Measurements from ENCODE around the gene SIGLEC1. TPM values are rescaled to one million over a fixed set of nuclear protein-coding genes. Genes with fewer than 3 reads are reported as not detected.

SIGLEC1 gene
- total RNA-seq, 1 experiment from 2014 or later: not detected

DNA sequence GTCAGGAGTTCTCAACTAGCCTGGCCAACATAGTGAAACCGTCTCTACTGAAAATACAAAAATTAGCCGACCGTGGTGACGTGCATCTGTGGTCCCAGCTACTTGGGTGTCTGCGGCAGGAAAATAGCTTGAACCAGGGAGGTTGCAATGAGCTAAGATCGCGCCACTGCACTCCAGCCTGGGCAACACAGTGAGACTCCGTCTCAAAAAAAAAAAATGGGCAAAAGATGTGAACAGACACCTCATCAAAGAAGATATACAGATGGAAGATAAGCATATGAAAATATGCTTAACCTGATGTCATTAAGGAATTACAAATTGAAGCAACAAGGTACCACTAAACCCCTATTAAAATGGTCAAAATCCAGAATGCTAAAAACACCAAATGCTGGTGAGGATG is 10.9 kb upstream of the SIGLEC1 start:
- H3K27ac ChIP-seq (ENCODE audit: low read depth, low read length, poor library complexity, severe bottlenecking): no peak overlapping the region
- intact Hi-C loops (cut with micrococcal nuclease; ENCODE audit: unreplicated experiment): no loop called here
- H3K4me1 ChIP-seq (ENCODE audit: insufficient read depth, low read length, poor library complexity, severe bottlenecking): peaks cover 9% of the 10 kb centered on the region
- peaks cover 4% of the 10 kb centered on the region for H3K27me3 ChIP-seq (replicated peaks; ENCODE audit: insufficient read depth, low read depth, low read length, poor library complexity)
- ChIA-PET POLR2A (ENCODE audit: low non-redundant PET) (no interaction called here), CTCF (no interaction called here)
- no peak for DNase-seq (ENCODE audit: low spot score)
- TF ChIP-seq, protein P1, sequence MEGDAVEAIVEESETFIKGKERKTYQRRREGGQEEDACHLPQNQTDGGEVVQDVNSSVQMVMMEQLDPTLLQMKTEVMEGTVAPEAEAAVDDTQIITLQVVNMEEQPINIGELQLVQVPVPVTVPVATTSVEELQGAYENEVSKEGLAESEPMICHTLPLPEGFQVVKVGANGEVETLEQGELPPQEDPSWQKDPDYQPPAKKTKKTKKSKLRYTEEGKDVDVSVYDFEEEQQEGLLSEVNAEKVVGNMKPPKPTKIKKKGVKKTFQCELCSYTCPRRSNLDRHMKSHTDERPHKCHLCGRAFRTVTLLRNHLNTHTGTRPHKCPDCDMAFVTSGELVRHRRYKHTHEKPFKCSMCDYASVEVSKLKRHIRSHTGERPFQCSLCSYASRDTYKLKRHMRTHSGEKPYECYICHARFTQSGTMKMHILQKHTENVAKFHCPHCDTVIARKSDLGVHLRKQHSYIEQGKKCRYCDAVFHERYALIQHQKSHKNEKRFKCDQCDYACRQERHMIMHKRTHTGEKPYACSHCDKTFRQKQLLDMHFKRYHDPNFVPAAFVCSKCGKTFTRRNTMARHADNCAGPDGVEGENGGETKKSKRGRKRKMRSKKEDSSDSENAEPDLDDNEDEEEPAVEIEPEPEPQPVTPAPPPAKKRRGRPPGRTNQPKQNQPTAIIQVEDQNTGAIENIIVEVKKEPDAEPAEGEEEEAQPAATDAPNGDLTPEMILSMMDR (conservative IDR thresholded peaks at IDR 0.05; ENCODE audit: low read depth, low read length): no peak
- no peak for TF ChIP-seq EZH2 (IDR thresholded peaks at IDR 0.05; ENCODE audit: borderline replicate concordance, low read depth, low read length, poor library complexity, severe bottlenecking)
- no TSS peak for BruUV-seq (replicated peaks)
- H3K36me3 ChIP-seq (ENCODE audit: insufficient read depth, low read length, poor library complexity, severe bottlenecking): no peaks in the 10 kb centered on the region
- H3K4me3 ChIP-seq (ENCODE audit: low read depth, low read length, poor library complexity, severe bottlenecking): no peak overlapping the region
- H3K9me3 ChIP-seq (ENCODE audit: low read depth, low read length, poor library complexity, severe bottlenecking): no peaks in the 10 kb centered on the region

DNA sequence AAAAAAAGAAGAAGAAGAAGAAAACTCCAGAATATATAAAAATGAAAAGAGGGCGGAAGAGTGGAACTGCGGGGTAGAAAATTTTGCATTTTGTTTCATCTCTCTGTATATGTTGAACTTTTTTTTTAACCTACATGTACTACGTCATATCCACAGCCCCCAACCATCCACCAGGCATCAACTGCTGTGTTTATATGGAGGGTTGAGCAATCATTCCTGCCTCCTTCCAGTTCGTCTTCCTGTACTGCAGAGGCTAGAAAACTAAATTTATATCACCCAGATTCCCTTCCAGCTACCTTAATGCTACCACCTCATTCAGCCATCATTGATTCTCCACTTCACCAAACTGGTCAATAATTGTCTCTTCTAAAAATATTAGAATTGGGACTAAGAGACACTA is 9.5 kb upstream of the SIGLEC1 start:
- DNase-seq (ENCODE audit: low spot score): no peak
- no peak for TF ChIP-seq EZH2 (IDR thresholded peaks at IDR 0.05; ENCODE audit: borderline replicate concordance, low read depth, low read length, poor library complexity, severe bottlenecking)
- TF ChIP-seq, protein P1 (conservative IDR thresholded peaks at IDR 0.05; ENCODE audit: low read depth, low read length): no peak
- Histone ChIP-seq H3K4me1 (ENCODE audit: insufficient read depth, low read length, poor library complexity, severe bottlenecking) (no peaks in the 10 kb centered on the region), H3K27ac (ENCODE audit: low read depth, low read length, poor library complexity, severe bottlenecking) (no peak overlapping the region), H3K27me3 (replicated peaks; ENCODE audit: insufficient read depth, low read depth, low read length, poor library complexity) (peaks cover 4% of the 10 kb centered on the region), H3K36me3 (ENCODE audit: insufficient read depth, low read length, poor library complexity, severe bottlenecking) (no peaks in the 10 kb centered on the region), H3K9me3 (ENCODE audit: low read depth, low read length, poor library complexity, severe bottlenecking) (no peaks in the 10 kb centered on the region), H3K4me3 (ENCODE audit: low read depth, low read length, poor library complexity, severe bottlenecking) (no peak overlapping the region)
- POLR2A ChIA-PET (ENCODE audit: low non-redundant PET): no interaction called here
- CTCF ChIA-PET: no interaction called here
- intact Hi-C loops (cut with micrococcal nuclease; ENCODE audit: unreplicated experiment): no loop called here
- no TSS peak for BruUV-seq (replicated peaks)

DNA sequence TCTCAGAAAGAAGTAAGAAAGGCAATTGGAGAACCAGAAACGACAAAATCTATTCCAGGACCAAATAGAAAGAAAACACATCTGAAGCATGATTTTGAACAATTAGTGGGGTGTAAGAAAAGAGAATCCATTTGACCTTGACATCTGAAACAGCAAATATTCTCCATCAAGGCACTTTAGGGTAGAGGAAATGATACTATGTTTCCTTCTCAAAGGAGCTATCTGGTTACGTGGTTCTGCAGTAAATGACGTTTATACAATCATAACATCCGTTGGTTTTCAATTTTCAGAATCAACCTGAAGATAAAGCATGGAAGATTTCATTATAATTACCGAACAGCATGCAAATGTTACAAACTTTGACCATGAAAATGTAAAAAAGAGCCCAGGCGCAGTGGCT is 8.2 kb upstream of the SIGLEC1 start:
- no peak overlapping the region for H3K4me3 ChIP-seq (ENCODE audit: low read depth, low read length, poor library complexity, severe bottlenecking)
- no TSS peak for BruUV-seq (replicated peaks)
- H3K27me3 ChIP-seq (replicated peaks; ENCODE audit: insufficient read depth, low read depth, low read length, poor library complexity): peaks cover 4% of the 10 kb centered on the region
- TF ChIP-seq, protein P1 (conservative IDR thresholded peaks at IDR 0.05; ENCODE audit: low read depth, low read length): no peak
- no peak for TF ChIP-seq EZH2 (IDR thresholded peaks at IDR 0.05; ENCODE audit: borderline replicate concordance, low read depth, low read length, poor library complexity, severe bottlenecking)
- no peak overlapping the region for H3K27ac ChIP-seq (ENCODE audit: low read depth, low read length, poor library complexity, severe bottlenecking)
- H3K9me3 ChIP-seq (ENCODE audit: low read depth, low read length, poor library complexity, severe bottlenecking): no peaks in the 10 kb centered on the region
- CTCF ChIA-PET: no interaction called here
- intact Hi-C loops (cut with micrococcal nuclease; ENCODE audit: unreplicated experiment): no loop called here
- H3K4me1 ChIP-seq (ENCODE audit: insufficient read depth, low read length, poor library complexity, severe bottlenecking): no peaks in the 10 kb centered on the region
- H3K36me3 ChIP-seq (ENCODE audit: insufficient read depth, low read length, poor library complexity, severe bottlenecking): no peaks in the 10 kb centered on the region
- POLR2A ChIA-PET (ENCODE audit: low non-redundant PET): no interaction called here
- DNase-seq (ENCODE audit: low spot score): no peak
